Cardiac muscle cell (in vitro differentiated cells and primary cell): ENCODE measurements around the gene SUSD1. TPM values are rescaled to one million over a fixed set of nuclear protein-coding genes. Genes with fewer than 3 reads are reported as not detected.
A peak's percentile ranks its signal among the peaks of the same experiment; 100 is the strongest.

ENCODE experiments used
- DNase-seq, 2 donors: peaks; one replicate each; pipeline versions ENCODE4 v3.0.0 to v3.0.0-alpha.2; 2010 to 2017; ENCODE audit warnings: low read depth in 1 of 2, low spot score in 1 of 2
- H3K27ac ChIP-seq: fragments of 200-600 bp; sonication (generic); 2 replicates; pipeline ENCODE4 v1.5.1; 2016
- H3K27me3 ChIP-seq: fragments of 200-600 bp; sonication (generic); 2 replicates; pipeline ENCODE4 v1.6.0; 2016; ENCODE audit warnings: control low read depth
- H3K36me3 ChIP-seq: fragments of 200-600 bp; sonication (generic); 2 replicates; pipeline ENCODE4 v1.5.1; 2016; ENCODE audit warnings: control low read depth
- H3K4me1 ChIP-seq: fragments of 200-600 bp; sonication (generic); 2 replicates; pipeline ENCODE4 v1.8.1; 2017; ENCODE audit warnings: low read depth, mild to moderate bottlenecking, mixed run types
- H3K4me3 ChIP-seq: fragments of 200-600 bp; sonication (generic); 2 replicates; pipeline ENCODE4 v1.5.1; 2016; ENCODE audit warnings: mild to moderate bottlenecking
- H3K9me3 ChIP-seq: fragments of 200-600 bp; sonication (generic); 2 replicates; pipeline ENCODE4 v1.5.1; 2017; ENCODE audit warnings: low read depth, mild to moderate bottlenecking, control low read depth
- CTCF ChIP-seq: IDR thresholded peaks from 2 replicates; pipeline ENCODE4 v1.5.1; 2012; ENCODE audit warnings: low read depth, mild to moderate bottlenecking, low read length
- polyA plus RNA-seq: library from polyadenylated mRNA; unstranded; fragments of >200 nt; fragmentation: Nextera tagmentation; extraction: Ambion mirVana; gene quantifications from 2 replicates; pipeline ENCODE4 v1.2.1, GENCODE V29; 2016
- total RNA-seq: library from RNA; depleted of rRNA; stranded (reverse); fragments of >200 nt; gene quantifications from 2 replicates; pipeline ENCODE4 v1.2.3, GENCODE V29; 2016

The SUSD1 gene
- total and polyA plus RNA-seq, 2 experiments from 2014 or later: 9.7 to 15.2 TPM

- DNase-seq: peak in 1 of 2 donors; percentile 97
- TF ChIP-seq CTCF: no peak
- no peak overlapping the region for H3K4me3 ChIP-seq
- H3K9me3 ChIP-seq: no peaks in the 10 kb centered on the region
- peaks cover 7% of the 10 kb centered on the region for H3K4me1 ChIP-seq
- peaks cover 3% of the 10 kb centered on the region for H3K36me3 ChIP-seq
- H3K27me3 ChIP-seq: no peaks in the 10 kb centered on the region
- no peak overlapping the region for H3K27ac ChIP-seq
Measured at GRCh38 chr9:112061152-112061740, 113.9 kb downstream of the SUSD1 start.

- H3K27ac ChIP-seq: no peak overlapping the region
Measured at GRCh38 chr9:112059966-112060320, 115.2 kb downstream of the SUSD1 start.

GRCh38 chr9:112059145-112059965 is 115.7 kb downstream of the SUSD1 start:
- Histone ChIP-seq H3K4me1 (no peaks in the 10 kb centered on the region), H3K9me3 (no peaks in the 10 kb centered on the region), H3K36me3 (peaks cover 3% of the 10 kb centered on the region), H3K4me3 (no peak overlapping the region), H3K27ac (no peak overlapping the region), H3K27me3 (no peaks in the 10 kb centered on the region)
- TF ChIP-seq CTCF: no peak
- DNase-seq: peak in 1 of 2 donors; percentile 68

More at GRCh38 chr9:112059966-112060320, 115.2 kb downstream of the SUSD1 start:
- H3K9me3 ChIP-seq: no peaks in the 10 kb centered on the region
- peaks cover 3% of the 10 kb centered on the region for H3K36me3 ChIP-seq
- TF ChIP-seq CTCF: no peak
- H3K4me1 ChIP-seq: no peaks in the 10 kb centered on the region
- H3K4me3 ChIP-seq: no peak overlapping the region
- no peaks in the 10 kb centered on the region for H3K27me3 ChIP-seq
- DNase-seq: no peak

- H3K27ac ChIP-seq: no peak overlapping the region
- no peak for DNase-seq
- TF ChIP-seq CTCF: no peak
Measured at GRCh38 chr9:112056996-112057395, 118.1 kb downstream of the SUSD1 start.

GRCh38 chr9:112054916-112055315 is 120.2 kb downstream of the SUSD1 start:
- no peaks in the 10 kb centered on the region for H3K36me3 ChIP-seq
- DNase-seq: no peak

More at GRCh38 chr9:112056996-112057395, 118.1 kb downstream of the SUSD1 start:
- H3K9me3 ChIP-seq: no peaks in the 10 kb centered on the region
- no peaks in the 10 kb centered on the region for H3K27me3 ChIP-seq
- no peak overlapping the region for H3K4me3 ChIP-seq
- peaks cover 2% of the 10 kb centered on the region for H3K36me3 ChIP-seq
- no peaks in the 10 kb centered on the region for H3K4me1 ChIP-seq

More at GRCh38 chr9:112054916-112055315, 120.2 kb downstream of the SUSD1 start:
- no peak for TF ChIP-seq CTCF
- Histone ChIP-seq H3K27ac (no peak overlapping the region), H3K9me3 (no peaks in the 10 kb centered on the region), H3K4me1 (no peaks in the 10 kb centered on the region), H3K27me3 (no peaks in the 10 kb centered on the region), H3K4me3 (no peak overlapping the region)
